GM21825 (cell line): Measurements from ENCODE around the gene DEFB131A.
"Not testable (repeated sequence)": the region's sequence is repeated elsewhere in the genome, so short reads cannot be mapped to it uniquely, and the experiment has no call there.

Experiments used
- ATAC-seq: cut with Tn5 transposase; IDR thresholded peaks from one replicate; pipeline ENCODE4 v1.9.1; 2021; ENCODE audit warnings: mild to moderate bottlenecking, moderate library complexity; ENCODE audit not compliant: unreplicated experiment

The DEFB131A gene

GRCh38 chr4:9444114-9444513 is at the start of gene DEFB131A:
Gene DEFB131A (plus strand): TSS chr4:9444414. CDS start chr4:9444534, 120 bp downstream.
- not testable (repeated sequence) for ATAC-seq

- not testable (repeated sequence) for ATAC-seq
These were observed 38.4 kb upstream of the DEFB131A start for GRCh38 chr4:9405774-9406173.

- not testable (repeated sequence) for ATAC-seq
These were observed 37.7 kb upstream of the DEFB131A start for GRCh38 chr4:9406491-9406890.

GRCh38 chr4:9409793-9410192 is 34.4 kb upstream of the DEFB131A start:
- ATAC-seq, result no peak

- ATAC-seq, result not testable (repeated sequence)
These were observed 22.2 kb upstream of the DEFB131A start for GRCh38 chr4:9421884-9422455.

- not testable (repeated sequence) for ATAC-seq
These were observed 18.3 kb upstream of the DEFB131A start for GRCh38 chr4:9425916-9426315.

GRCh38 chr4:9430061-9430460 is 14.2 kb upstream of the DEFB131A start:
- ATAC-seq, result not testable (repeated sequence)

GRCh38 chr4:9433320-9433719 is 10.9 kb upstream of the DEFB131A start:
- ATAC-seq, result not testable (repeated sequence)

- ATAC-seq, result not testable (repeated sequence)
These were observed 7.5 kb upstream of the DEFB131A start for GRCh38 chr4:9436728-9437127.

GRCh38 chr4:9442355-9442754 is 1.9 kb upstream of the DEFB131A start:
- ATAC-seq, result not testable (repeated sequence)

- not testable (repeated sequence) for ATAC-seq
These were observed 467 bp downstream of the DEFB131A start for GRCh38 chr4:9444681-9445080.

GRCh38 chr4:9452251-9452650 is 8.0 kb downstream of the DEFB131A start:
- ATAC-seq, result not testable (repeated sequence)

- not testable (repeated sequence) for ATAC-seq
These were observed 10.1 kb downstream of the DEFB131A start for GRCh38 chr4:9454284-9454683.

- ATAC-seq, result not testable (repeated sequence)
These were observed 10.8 kb downstream of the DEFB131A start for GRCh38 chr4:9455046-9455445.

GRCh38 chr4:9479466-9479865 is 35.3 kb downstream of the DEFB131A start:
- ATAC-seq, result not testable (repeated sequence)

GRCh38 chr4:9480066-9480465 is 35.9 kb downstream of the DEFB131A start:
- not testable (repeated sequence) for ATAC-seq

GRCh38 chr4:9482871-9483270 is 38.7 kb downstream of the DEFB131A start:
- ATAC-seq, result not testable (repeated sequence)

GRCh38 chr4:9483682-9484081 is 39.5 kb downstream of the DEFB131A start:
- not testable (repeated sequence) for ATAC-seq

GRCh38 chr4:9486880-9487279 is 42.7 kb downstream of the DEFB131A start:
- ATAC-seq, result not testable (repeated sequence)

- not testable (repeated sequence) for ATAC-seq
These were observed 44.6 kb downstream of the DEFB131A start for GRCh38 chr4:9488796-9489195.

- not testable (repeated sequence) for ATAC-seq
These were observed 46.3 kb downstream of the DEFB131A start for GRCh38 chr4:9490496-9490895.

GRCh38 chr4:9490986-9491385 is 46.8 kb downstream of the DEFB131A start:
- not testable (repeated sequence) for ATAC-seq

- ATAC-seq, result not testable (repeated sequence)
These were observed 49.4 kb downstream of the DEFB131A start for GRCh38 chr4:9493589-9493988.
